Stomach (tissue), 4 donors: ENCODE measurements around the gene PHLPP2.
"Not testable (repeated sequence)": the region's sequence is repeated elsewhere in the genome, so short reads cannot be mapped to it uniquely, and the experiment has no call there.

Experiments used
- EP300 ChIP-seq: sonication (generic); formaldehyde crosslinking; IDR thresholded peaks from one replicate; pipeline ENCODE4 v1.6.1; 2017; ENCODE audit warnings: antibody characterized with exemption
- POLR2AphosphoS5 ChIP-seq, 3 donors: sonication (generic); formaldehyde crosslinking; IDR thresholded peaks; one replicate each; pipeline ENCODE4 v1.6.1; 2016; ENCODE audit warnings: antibody characterized with exemption in 3 of 3
- TF ChIP-seq, protein P1 (sequence below), 7 experiments: fragments of 450-650 bp in 4 of 7; fragments of 200-600 bp in 3 of 7; sonication (generic) in 3 of 7; IDR thresholded peaks; one replicate each; pipeline ENCODE4 v1.5.1; 2016 to 2019; ENCODE audit warnings: antibody characterized with exemption in 7 of 7, control low read depth in 2 of 7, mild to moderate bottlenecking in 1 of 7

DNA sequence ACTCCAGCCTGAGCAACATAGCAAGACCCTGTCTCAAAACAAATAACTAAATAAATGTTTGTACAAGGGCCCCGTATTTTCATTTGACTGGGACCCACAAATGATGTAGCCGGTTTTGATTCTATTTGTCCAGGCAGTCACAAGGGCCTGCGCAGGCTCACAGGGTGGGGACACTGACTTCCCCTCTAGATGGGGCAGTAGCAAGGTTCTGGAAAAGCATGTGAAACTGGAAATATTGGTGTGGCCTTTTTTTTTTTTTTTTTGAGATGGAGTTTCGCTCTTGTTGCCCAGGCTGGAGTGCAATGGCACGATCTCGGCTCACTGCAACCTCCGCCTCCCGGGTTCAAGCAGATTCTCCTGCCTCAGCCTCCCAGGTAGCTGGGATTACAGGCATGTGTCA lies 109.5 kb downstream of the PHLPP2 start:
- TF ChIP-seq, protein P1, sequence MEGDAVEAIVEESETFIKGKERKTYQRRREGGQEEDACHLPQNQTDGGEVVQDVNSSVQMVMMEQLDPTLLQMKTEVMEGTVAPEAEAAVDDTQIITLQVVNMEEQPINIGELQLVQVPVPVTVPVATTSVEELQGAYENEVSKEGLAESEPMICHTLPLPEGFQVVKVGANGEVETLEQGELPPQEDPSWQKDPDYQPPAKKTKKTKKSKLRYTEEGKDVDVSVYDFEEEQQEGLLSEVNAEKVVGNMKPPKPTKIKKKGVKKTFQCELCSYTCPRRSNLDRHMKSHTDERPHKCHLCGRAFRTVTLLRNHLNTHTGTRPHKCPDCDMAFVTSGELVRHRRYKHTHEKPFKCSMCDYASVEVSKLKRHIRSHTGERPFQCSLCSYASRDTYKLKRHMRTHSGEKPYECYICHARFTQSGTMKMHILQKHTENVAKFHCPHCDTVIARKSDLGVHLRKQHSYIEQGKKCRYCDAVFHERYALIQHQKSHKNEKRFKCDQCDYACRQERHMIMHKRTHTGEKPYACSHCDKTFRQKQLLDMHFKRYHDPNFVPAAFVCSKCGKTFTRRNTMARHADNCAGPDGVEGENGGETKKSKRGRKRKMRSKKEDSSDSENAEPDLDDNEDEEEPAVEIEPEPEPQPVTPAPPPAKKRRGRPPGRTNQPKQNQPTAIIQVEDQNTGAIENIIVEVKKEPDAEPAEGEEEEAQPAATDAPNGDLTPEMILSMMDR (IDR thresholded peaks at IDR 0.05) = not testable (repeated sequence)
- TF ChIP-seq EP300; POLR2AphosphoS5 (IDR thresholded peaks at IDR 0.05): not testable (repeated sequence)
